Right lobe of liver (tissue), 6 donors: ENCODE data around the gene SH2B2. TPM values are rescaled to one million over a fixed set of nuclear protein-coding genes. Genes with fewer than 3 reads are reported as not detected.

ENCODE experiments used
- ATAC-seq, 4 donors: fragments of 200-7000 bp; cut with Tn5 transposase; one replicate each; pipeline ENCODE4 v1.9.1; 2020; ENCODE audit warnings: mild to moderate bottlenecking in 4 of 4, moderate library complexity in 4 of 4
- DNase-seq, 3 donors: peaks; one replicate each; pipeline ENCODE4 v3.0.0-alpha.2; 2020
- H3K27ac ChIP-seq, 3 donors: fragments of 200-600 bp; one replicate each; pipeline ENCODE4 v1.8.0; 2022
- H3K27me3 ChIP-seq, 2 donors: fragments of 200-600 bp; one replicate each; pipeline ENCODE4 v1.8.0; 2022
- H3K36me3 ChIP-seq, 4 donors: fragments of 200-600 bp; sonication (generic) in 1 of 4; one replicate each; pipeline versions ENCODE4 v1.5.1 to v1.8.0; 2017 to 2022; ENCODE audit warnings: control low read depth in 1 of 4
- H3K4me1 ChIP-seq, 4 donors: fragments of 200-600 bp; sonication (generic) in 1 of 4; one replicate each; pipeline versions ENCODE4 v1.5.1 to v1.8.0; 2017 to 2022; ENCODE audit warnings: control low read depth in 1 of 4
- H3K4me3 ChIP-seq, 3 donors: fragments of 200-600 bp; one replicate each; pipeline ENCODE4 v1.8.0; 2022
- H3K9me3 ChIP-seq, 4 donors: fragments of 200-600 bp; sonication (generic) in 1 of 4; one replicate each; pipeline versions ENCODE4 v1.5.1 to v1.8.0; 2017 to 2022; ENCODE audit warnings: control low read depth in 1 of 4
- POLR2A ChIP-seq: fragments of 450-650 bp; IDR thresholded peaks from one replicate; pipeline ENCODE4 v1.6.1; 2017; ENCODE audit warnings: antibody characterized with exemption, mild to moderate bottlenecking
- WGBS: methylation state at CpG from one replicate; pipeline ENCODE4 v1.1.6; 2018; ENCODE audit warnings: low coverage, low lambda C conversion rate; ENCODE audit not compliant: insufficient coverage; ENCODE audit errors: missing lambda C conversion rate; 5-methylcytosine and 5-hydroxymethylcytosine counted together
- intact Hi-C, 2 donors: fragments of 100-400 bp; cut with DNase I; formaldehyde crosslinking; loops; one replicate each; pipeline versions ENCODE4 v1.11.2 to v1.14.1; 2022
- total RNA-seq, 6 experiments: library from RNA; depleted of rRNA in 2 of 6; stranded (reverse); fragments of >200 nt in 2 of 6; fragmentation: NEBNext Ultra II Directional in 3 of 6; extraction: Animal tissue kit (Norgen Biotek cat#: 25700) in 3 of 6; gene quantifications; one replicate each; pipeline versions ENCODE4 v1.1.0 to v1.2.4, GENCODE V29; 2016 to 2023
- TF ChIP-seq, protein P1 (sequence below), 4 donors: fragments of 200-600 bp in 3 of 4; fragments of 450-650 bp in 1 of 4; IDR thresholded peaks; one replicate each; pipeline versions ENCODE4 v1.5.1 to v1.8.0; 2016 to 2022; ENCODE audit warnings: antibody characterized with exemption in 4 of 4, mild to moderate bottlenecking in 2 of 4
- donor health status: DM: no; HTN: yes; CAD: no.
- donor health status: DM: no; HTN: no; CAD: no.
- donor health status: DM: no; HTN: no; CAD: no.
- donor health status: DM: no; HTN: yes; CAD: no.
- donor health status: DM: no; HTN: yes; CAD: no.

Gene SH2B2
- total RNA-seq, 6 experiments from 2014 or later: 1.7 to 3.1 (median 2.6) TPM

DNA sequence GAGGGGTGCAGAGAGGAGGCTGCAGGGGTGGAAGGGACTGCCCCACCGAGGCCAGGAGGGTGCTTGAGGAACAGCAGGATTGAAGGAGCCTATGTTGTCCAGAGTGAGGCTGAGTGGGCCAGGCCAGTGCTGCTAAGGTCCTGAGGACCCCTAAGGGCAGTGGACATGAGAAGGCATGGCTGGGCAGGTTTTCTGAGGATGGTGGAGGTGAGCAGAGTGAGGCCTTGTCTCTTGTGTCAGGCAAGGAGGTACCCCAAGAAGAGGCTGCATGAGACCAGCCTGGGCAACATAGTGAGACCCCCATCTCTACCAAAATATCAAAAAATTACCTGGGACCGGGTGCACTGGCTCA is 5.2 kb downstream of the SH2B2 start:
- TF ChIP-seq POLR2A: no peak
- TF ChIP-seq, protein P1, sequence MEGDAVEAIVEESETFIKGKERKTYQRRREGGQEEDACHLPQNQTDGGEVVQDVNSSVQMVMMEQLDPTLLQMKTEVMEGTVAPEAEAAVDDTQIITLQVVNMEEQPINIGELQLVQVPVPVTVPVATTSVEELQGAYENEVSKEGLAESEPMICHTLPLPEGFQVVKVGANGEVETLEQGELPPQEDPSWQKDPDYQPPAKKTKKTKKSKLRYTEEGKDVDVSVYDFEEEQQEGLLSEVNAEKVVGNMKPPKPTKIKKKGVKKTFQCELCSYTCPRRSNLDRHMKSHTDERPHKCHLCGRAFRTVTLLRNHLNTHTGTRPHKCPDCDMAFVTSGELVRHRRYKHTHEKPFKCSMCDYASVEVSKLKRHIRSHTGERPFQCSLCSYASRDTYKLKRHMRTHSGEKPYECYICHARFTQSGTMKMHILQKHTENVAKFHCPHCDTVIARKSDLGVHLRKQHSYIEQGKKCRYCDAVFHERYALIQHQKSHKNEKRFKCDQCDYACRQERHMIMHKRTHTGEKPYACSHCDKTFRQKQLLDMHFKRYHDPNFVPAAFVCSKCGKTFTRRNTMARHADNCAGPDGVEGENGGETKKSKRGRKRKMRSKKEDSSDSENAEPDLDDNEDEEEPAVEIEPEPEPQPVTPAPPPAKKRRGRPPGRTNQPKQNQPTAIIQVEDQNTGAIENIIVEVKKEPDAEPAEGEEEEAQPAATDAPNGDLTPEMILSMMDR (IDR thresholded peaks at IDR 0.05): no peak
- Histone ChIP-seq H3K27ac (no peak overlapping the region), H3K36me3 (no peaks in the 10 kb centered on the region), H3K27me3 (no peaks in the 10 kb centered on the region), H3K4me1 (peaks cover 0 to 7% (median 0%) of the 10 kb centered on the region in 4 donors), H3K9me3 (no peaks in the 10 kb centered on the region), H3K4me3 (no peak overlapping the region)
- no peak for DNase-seq
- no peak for ATAC-seq
- intact Hi-C loops: no loop called here
- 64% methylated on average over 2 of the region's 2 CpGs for WGBS

DNA sequence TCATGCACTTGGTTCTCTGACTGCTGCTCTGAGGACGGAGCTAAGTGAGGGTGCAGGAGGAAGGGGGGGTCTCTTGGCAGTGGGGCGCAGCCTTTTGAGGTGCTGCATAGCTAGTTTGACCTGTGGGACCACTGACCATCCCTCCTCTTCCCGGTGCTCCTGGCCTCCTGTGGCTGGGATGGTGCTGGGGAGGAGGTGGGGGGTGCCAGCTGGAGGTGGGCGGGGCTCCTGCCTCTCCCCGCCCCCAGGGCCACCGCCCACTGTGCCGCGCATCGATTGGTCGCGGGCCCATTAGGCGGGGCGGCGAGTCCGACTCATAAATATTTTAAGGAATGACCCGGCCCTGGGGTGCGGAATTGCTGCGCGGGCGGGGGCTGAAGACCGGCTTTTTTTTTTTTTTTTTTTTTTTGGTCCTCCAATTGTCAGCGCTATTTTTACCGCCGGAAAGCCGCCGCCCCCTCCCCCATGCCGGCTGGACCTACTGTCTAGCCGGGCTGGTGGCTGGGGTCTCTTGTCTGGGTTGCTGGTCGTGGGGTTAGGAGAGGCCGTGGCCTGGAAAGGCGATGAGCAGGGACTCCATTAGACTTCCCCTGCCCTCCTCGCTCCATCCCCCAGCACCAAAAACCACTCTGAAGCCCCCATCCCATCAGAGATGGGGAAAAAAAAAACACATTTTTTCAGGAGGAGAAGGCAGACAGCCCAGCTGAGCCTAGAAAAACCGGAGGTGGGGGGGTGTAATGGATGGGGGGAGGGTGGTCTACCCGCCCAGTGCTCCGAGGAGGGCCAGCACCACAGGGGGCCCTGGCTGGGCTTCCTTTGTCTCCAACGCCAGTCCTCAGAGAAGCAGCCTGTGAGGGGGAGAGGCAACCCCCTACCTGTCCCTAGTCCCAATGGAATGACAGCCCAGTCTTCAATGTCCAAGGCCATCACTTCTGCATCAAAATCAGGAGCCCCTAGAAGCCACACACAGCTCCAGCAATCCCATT is 6.4 kb downstream of the SH2B2 start:
- 15% methylated on average over 13 of the region's 36 CpGs for WGBS
- ATAC-seq: no peak
- Histone ChIP-seq H3K4me1 (peaks cover 0 to under 1% (median 0%) of the 10 kb centered on the region in 4 donors), H3K9me3 (no peaks in the 10 kb centered on the region), H3K27ac (no peak overlapping the region), H3K4me3 (no peak overlapping the region), H3K27me3 (no peaks in the 10 kb centered on the region), H3K36me3 (no peaks in the 10 kb centered on the region)
- no peak for TF ChIP-seq POLR2A
- TF ChIP-seq, protein P1 (IDR thresholded peaks at IDR 0.05): no peak
- no peak for DNase-seq
- intact Hi-C loops: no loop called here

DNA sequence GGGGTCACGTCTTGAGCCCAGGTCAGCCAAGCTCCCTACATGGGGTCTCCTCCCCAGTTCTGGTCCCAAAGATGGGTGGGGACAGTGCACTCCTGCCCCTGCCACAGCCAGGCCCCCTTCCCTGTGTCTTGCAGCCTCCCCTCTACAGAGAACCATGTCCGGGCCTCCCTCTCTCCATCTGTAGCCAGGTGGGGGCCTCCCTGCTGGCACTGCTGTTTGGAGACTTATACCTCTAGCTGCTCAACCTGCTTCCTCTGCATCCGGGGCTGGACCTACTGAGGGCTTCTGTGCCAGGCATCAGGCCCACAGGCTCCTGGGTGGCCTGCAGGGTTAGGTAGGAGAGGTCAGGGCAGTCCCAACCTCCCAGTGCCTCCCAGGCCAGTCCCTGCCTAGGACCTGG is 7.9 kb downstream of the SH2B2 start:
- Histone ChIP-seq H3K4me1 (no peaks in the 10 kb centered on the region), H3K27me3 (no peaks in the 10 kb centered on the region), H3K4me3 (no peak overlapping the region), H3K9me3 (no peaks in the 10 kb centered on the region), H3K27ac (no peak overlapping the region), H3K36me3 (no peaks in the 10 kb centered on the region)
- intact Hi-C loops: no loop called here
- no peak for DNase-seq
- WGBS: no CpG with 5 or more reads among the region's 3 CpGs
- ATAC-seq: no peak
- TF ChIP-seq POLR2A: no peak
- TF ChIP-seq, protein P1 (IDR thresholded peaks at IDR 0.05): no peak

DNA sequence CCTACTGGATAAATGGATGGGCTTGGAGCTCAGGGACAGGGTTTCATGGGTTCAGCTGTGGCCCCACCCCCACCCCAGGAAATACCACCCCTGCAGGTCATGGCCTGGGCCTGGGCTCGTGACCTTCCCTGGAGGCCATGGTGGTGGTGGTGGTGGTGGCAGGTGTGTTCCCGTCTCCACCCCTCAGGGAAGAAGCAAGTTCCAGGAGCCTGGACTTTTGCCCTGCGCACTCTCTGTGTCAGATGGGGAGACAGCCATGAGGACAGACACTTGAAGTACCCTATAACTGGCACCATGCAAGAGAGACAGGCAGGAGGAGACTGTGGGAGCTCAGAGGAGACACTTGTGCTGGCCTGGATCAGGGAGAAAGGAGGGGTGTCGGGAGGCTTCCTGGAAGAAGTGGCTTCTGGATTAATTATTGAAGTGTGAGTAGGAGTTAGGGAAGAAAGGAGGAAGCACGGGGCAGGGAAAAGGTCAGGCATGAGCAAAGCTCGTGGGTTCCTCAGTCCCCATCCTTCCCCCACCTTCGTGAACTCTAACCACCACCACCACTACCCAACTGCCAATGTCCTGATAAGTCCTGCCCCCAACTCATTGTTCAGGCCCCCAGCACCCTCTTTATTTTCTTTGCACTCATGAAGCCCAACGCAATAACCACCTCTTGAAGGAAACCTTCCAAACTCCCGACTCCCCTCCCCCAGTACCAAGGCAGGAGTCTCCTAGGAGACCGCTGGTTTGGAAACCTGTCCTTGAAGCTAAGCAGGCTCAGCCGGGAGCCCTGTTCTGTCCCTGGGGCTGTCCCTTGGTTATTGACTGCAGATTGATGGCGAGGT is 8.9 kb downstream of the SH2B2 start:
- Histone ChIP-seq H3K27me3 (no peaks in the 10 kb centered on the region), H3K9me3 (no peaks in the 10 kb centered on the region), H3K4me1 (no peaks in the 10 kb centered on the region), H3K36me3 (no peaks in the 10 kb centered on the region), H3K27ac (no peak overlapping the region), H3K4me3 (no peak overlapping the region)
- DNase-seq: no peak
- intact Hi-C loops: no loop called here
- TF ChIP-seq, protein P1 (IDR thresholded peaks at IDR 0.05): no peak
- no peak for TF ChIP-seq POLR2A
- 85% methylated on average over 4 of the region's 12 CpGs for WGBS
- ATAC-seq: no peak
